ENCODE measurements around the gene AGAP1.

The AGAP1 gene

GRCh38 chr2:235960011-235960715 is 466.3 kb downstream of the AGAP1 start:
- Histone ChIP-seq H3K27me3 (ENCODE audit: control insufficient read depth, insufficient read depth, low read length) (no peaks in the 10 kb centered on the region), H3K27ac (ENCODE audit: low read depth, low read length) (no peak overlapping the region), H3K36me3 (ENCODE audit: control insufficient read depth, insufficient read depth, low read length) (no peaks in the 10 kb centered on the region), H3K9ac (ENCODE audit: low read length) (no peak overlapping the region), H3K4me1 (ENCODE audit: control insufficient read depth, insufficient read depth, low read length) (0 out of 2 replicates have a peak, but pooled peaks cover 3% of the 10 kb centered on the region), H3K9me3 (ENCODE audit: control insufficient read depth, insufficient read depth, low read depth, low read length) (no peaks in the 10 kb centered on the region), H3K4me3 (ENCODE audit: low read depth, low read length) (no peak overlapping the region)

- Histone ChIP-seq H3K36me3 (ENCODE audit: control insufficient read depth, insufficient read depth, low read length) (no peaks in the 10 kb centered on the region), H3K27me3 (ENCODE audit: control insufficient read depth, insufficient read depth, low read length) (no peaks in the 10 kb centered on the region), H3K9me3 (ENCODE audit: control insufficient read depth, insufficient read depth, low read depth, low read length) (no peaks in the 10 kb centered on the region), H3K9ac (ENCODE audit: low read length) (no peak overlapping the region), H3K27ac (ENCODE audit: low read depth, low read length) (no peak overlapping the region), H3K4me3 (ENCODE audit: low read depth, low read length) (no peak overlapping the region), H3K4me1 (ENCODE audit: control insufficient read depth, insufficient read depth, low read length) (0 out of 2 replicates have a peak, but pooled peaks cover 4% of the 10 kb centered on the region)
Measured at GRCh38 chr2:235960716-235961640, 467.1 kb downstream of the AGAP1 start.

GRCh38 chr2:235961711-235962110 is 467.9 kb downstream of the AGAP1 start:
- no peaks in the 10 kb centered on the region for H3K36me3 ChIP-seq (ENCODE audit: control insufficient read depth, insufficient read depth, low read length)
- 0 out of 2 replicates have a peak, but pooled peaks cover 4% of the 10 kb centered on the region for H3K4me1 ChIP-seq (ENCODE audit: control insufficient read depth, insufficient read depth, low read length)
- no peak overlapping the region for H3K27ac ChIP-seq (ENCODE audit: low read depth, low read length)
- no peaks in the 10 kb centered on the region for H3K27me3 ChIP-seq (ENCODE audit: control insufficient read depth, insufficient read depth, low read length)
- H3K9me3 ChIP-seq (ENCODE audit: control insufficient read depth, insufficient read depth, low read depth, low read length) = no peaks in the 10 kb centered on the region
- no peak overlapping the region for H3K9ac ChIP-seq (ENCODE audit: low read length)
- H3K4me3 ChIP-seq (ENCODE audit: low read depth, low read length) = no peak overlapping the region

GRCh38 chr2:235963853-235964577 is 470.2 kb downstream of the AGAP1 start:
- Histone ChIP-seq H3K36me3 (ENCODE audit: control insufficient read depth, insufficient read depth, low read length) (peaks cover 6% of the 10 kb centered on the region; the same call in 1 of the 2 replicates), H3K27me3 (ENCODE audit: control insufficient read depth, insufficient read depth, low read length) (no peaks in the 10 kb centered on the region), H3K9me3 (ENCODE audit: control insufficient read depth, insufficient read depth, low read depth, low read length) (no peaks in the 10 kb centered on the region), H3K4me3 (ENCODE audit: low read depth, low read length) (no peak overlapping the region), H3K27ac (ENCODE audit: low read depth, low read length) (no peak overlapping the region), H3K9ac (ENCODE audit: low read length) (no peak overlapping the region), H3K4me1 (ENCODE audit: control insufficient read depth, insufficient read depth, low read length) (0 out of 2 replicates have a peak, but pooled peaks cover 4% of the 10 kb centered on the region)

GRCh38 chr2:235964787-235965390 is 471.0 kb downstream of the AGAP1 start:
- H3K27ac ChIP-seq (ENCODE audit: low read depth, low read length) = no peak overlapping the region
- peaks cover 10% of the 10 kb centered on the region; the same call in 1 of the 2 replicates for H3K36me3 ChIP-seq (ENCODE audit: control insufficient read depth, insufficient read depth, low read length)
- 0 out of 2 replicates have a peak, but pooled peaks cover 4% of the 10 kb centered on the region for H3K4me1 ChIP-seq (ENCODE audit: control insufficient read depth, insufficient read depth, low read length)
- no peaks in the 10 kb centered on the region for H3K9me3 ChIP-seq (ENCODE audit: control insufficient read depth, insufficient read depth, low read depth, low read length)
- H3K27me3 ChIP-seq (ENCODE audit: control insufficient read depth, insufficient read depth, low read length) = no peaks in the 10 kb centered on the region
- H3K4me3 ChIP-seq (ENCODE audit: low read depth, low read length) = no peak overlapping the region
- no peak overlapping the region for H3K9ac ChIP-seq (ENCODE audit: low read length)

GRCh38 chr2:235966396-235966795 is 472.6 kb downstream of the AGAP1 start:
- H3K36me3 ChIP-seq (ENCODE audit: control insufficient read depth, insufficient read depth, low read length) = peaks cover 10% of the 10 kb centered on the region; the same call in 1 of the 2 replicates
- no peaks in the 10 kb centered on the region for H3K27me3 ChIP-seq (ENCODE audit: control insufficient read depth, insufficient read depth, low read length)
- no peak overlapping the region for H3K9ac ChIP-seq (ENCODE audit: low read length)
- H3K9me3 ChIP-seq (ENCODE audit: control insufficient read depth, insufficient read depth, low read depth, low read length) = no peaks in the 10 kb centered on the region
- H3K27ac ChIP-seq (ENCODE audit: low read depth, low read length) = no peak overlapping the region
- H3K4me1 ChIP-seq (ENCODE audit: control insufficient read depth, insufficient read depth, low read length) = 0 out of 2 replicates have a peak, but pooled peaks cover 4% of the 10 kb centered on the region
- no peak overlapping the region for H3K4me3 ChIP-seq (ENCODE audit: low read depth, low read length)

- Histone ChIP-seq H3K27me3 (ENCODE audit: control insufficient read depth, insufficient read depth, low read length) (no peaks in the 10 kb centered on the region), H3K9ac (ENCODE audit: low read length) (no peak overlapping the region), H3K36me3 (ENCODE audit: control insufficient read depth, insufficient read depth, low read length) (peaks cover 10% of the 10 kb centered on the region; the same call in 1 of the 2 replicates), H3K4me3 (ENCODE audit: low read depth, low read length) (no peak overlapping the region), H3K9me3 (ENCODE audit: control insufficient read depth, insufficient read depth, low read depth, low read length) (no peaks in the 10 kb centered on the region), H3K27ac (ENCODE audit: low read depth, low read length) (no peak overlapping the region), H3K4me1 (ENCODE audit: control insufficient read depth, insufficient read depth, low read length) (0 out of 2 replicates have a peak, but pooled peaks cover 4% of the 10 kb centered on the region)
Measured at GRCh38 chr2:235966932-235967757, 473.3 kb downstream of the AGAP1 start.

GRCh38 chr2:235968155-235968554 is 474.3 kb downstream of the AGAP1 start:
- Histone ChIP-seq H3K27ac (ENCODE audit: low read depth, low read length) (no peak overlapping the region), H3K4me1 (ENCODE audit: control insufficient read depth, insufficient read depth, low read length) (0 out of 2 replicates have a peak, but pooled peaks cover 4% of the 10 kb centered on the region), H3K27me3 (ENCODE audit: control insufficient read depth, insufficient read depth, low read length) (no peaks in the 10 kb centered on the region), H3K36me3 (ENCODE audit: control insufficient read depth, insufficient read depth, low read length) (peaks cover 10% of the 10 kb centered on the region; the same call in 1 of the 2 replicates), H3K9ac (ENCODE audit: low read length) (no peak overlapping the region), H3K4me3 (ENCODE audit: low read depth, low read length) (no peak overlapping the region), H3K9me3 (ENCODE audit: control insufficient read depth, insufficient read depth, low read depth, low read length) (no peaks in the 10 kb centered on the region)

- Histone ChIP-seq H3K9ac (ENCODE audit: low read length) (no peak overlapping the region), H3K27ac (ENCODE audit: low read depth, low read length) (no peak overlapping the region), H3K36me3 (ENCODE audit: control insufficient read depth, insufficient read depth, low read length) (peaks cover 10% of the 10 kb centered on the region; the same call in 1 of the 2 replicates), H3K27me3 (ENCODE audit: control insufficient read depth, insufficient read depth, low read length) (no peaks in the 10 kb centered on the region), H3K4me3 (ENCODE audit: low read depth, low read length) (no peak overlapping the region), H3K9me3 (ENCODE audit: control insufficient read depth, insufficient read depth, low read depth, low read length) (no peaks in the 10 kb centered on the region), H3K4me1 (ENCODE audit: control insufficient read depth, insufficient read depth, low read length) (0 out of 2 replicates have a peak, but pooled peaks cover 4% of the 10 kb centered on the region)
Measured at GRCh38 chr2:235968616-235969324, 474.9 kb downstream of the AGAP1 start.

Measured in HUES6 (cell line).